ENCODE results near the gene ADAMTS12. TPM values are rescaled to one million over a fixed set of nuclear protein-coding genes. Genes with fewer than 3 reads are reported as not detected.
"Not testable (repeated sequence)": the region's sequence is repeated elsewhere in the genome, so short reads cannot be mapped to it uniquely, and the experiment has no call there.

Gene ADAMTS12
- total RNA-seq, 1 donor from 2014 or later = 0.52 TPM

DNA sequence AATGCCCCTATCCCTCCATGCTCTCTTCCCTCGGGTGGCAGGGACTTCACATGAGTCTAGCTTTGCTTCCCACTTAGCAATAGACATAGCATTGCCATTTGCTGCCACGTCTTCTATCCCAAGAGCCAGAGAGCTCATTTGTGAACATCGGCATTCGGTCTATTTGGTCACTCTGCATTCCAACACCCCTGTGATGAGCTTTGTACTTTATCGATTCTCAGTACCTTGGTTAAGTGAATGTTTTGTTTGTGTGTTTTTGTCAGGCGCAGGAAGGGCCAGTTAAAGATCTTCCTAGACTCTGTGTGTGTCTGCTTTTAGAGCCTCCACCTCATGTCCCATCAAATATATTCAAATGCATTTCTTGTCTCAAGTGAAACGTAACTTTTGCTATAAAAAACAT is 309.4 kb downstream of the ADAMTS12 start:
- ATAC-seq = no peak

DNA sequence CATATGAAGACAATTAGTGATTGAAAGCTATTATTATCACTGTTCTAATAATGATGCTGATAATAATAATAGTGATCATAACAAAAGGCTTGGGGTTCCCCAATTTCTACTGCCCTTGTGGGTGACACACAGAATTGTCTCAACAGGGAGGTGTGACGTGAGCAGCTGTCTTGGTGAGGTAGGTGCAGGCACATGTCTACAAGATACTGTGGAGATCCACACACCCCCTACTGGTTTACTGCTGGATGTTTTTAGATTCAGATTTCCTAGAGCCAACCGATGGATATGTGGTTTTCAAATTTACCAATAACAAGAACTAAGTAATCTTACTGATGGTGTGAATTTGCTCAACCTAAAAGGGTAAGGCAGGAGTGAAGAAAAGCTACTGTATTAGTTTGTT is 312.0 kb downstream of the ADAMTS12 start:
- no peak for ATAC-seq

DNA sequence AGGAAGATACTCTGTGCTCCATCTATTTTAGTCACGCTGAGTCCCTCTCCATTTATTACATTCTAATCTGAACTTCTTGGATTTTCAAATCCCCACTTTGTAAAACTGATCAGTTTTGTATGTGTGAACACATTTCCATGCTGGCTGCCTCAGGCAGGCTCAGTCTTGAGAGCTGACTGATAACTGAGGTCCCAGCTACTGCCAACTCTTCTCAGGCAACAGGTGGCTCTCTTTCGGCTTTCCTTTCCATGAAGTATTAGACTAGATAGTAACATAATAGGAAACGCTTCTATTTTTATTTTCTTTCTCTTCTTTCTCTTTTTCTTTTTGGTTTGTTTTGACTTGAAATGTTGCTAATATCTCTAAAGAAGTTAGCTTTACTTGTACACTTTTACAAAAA is 312.6 kb downstream of the ADAMTS12 start:
- ATAC-seq = no peak

DNA sequence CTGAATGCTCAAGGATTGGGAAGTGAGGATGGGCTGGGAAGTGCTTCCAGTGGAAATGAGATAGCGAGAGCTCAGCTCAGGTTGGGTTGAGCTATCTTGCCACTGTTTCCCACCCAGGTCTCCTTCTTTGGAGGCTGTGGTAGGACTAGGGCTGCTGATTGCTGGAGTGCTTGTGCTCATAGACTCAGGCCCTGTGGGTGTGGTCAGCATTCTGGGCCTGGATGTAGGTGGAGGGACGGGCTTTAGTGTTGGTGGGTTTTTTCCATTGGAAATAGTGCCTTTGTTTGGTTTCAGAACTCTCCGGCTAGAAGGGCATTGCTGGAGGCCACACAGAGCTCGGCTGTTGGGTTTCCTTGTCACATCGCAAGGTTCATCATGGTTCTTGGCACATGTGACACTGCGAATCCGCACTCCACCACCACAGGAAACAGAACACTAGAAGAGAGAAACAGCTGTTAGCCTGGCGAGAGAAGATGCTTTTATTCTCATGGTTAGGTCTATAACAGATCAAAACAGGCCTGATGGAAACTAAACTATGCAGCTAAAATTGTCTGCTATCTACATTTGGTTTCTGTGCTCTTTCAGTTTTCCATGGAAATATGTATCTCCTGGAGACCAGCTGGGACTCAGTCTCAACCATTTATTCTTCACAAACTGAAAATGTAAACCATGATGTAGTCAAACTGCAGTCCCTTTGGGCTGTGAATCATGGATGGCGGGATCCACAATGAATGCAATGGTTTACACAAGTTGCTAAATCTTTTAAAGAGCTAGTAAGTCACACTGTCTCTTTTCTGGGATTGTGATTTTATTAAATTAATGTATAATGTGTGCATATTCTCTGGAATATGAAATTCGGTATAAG is 314.8 kb downstream of the ADAMTS12 start:
- ATAC-seq = no peak

DNA sequence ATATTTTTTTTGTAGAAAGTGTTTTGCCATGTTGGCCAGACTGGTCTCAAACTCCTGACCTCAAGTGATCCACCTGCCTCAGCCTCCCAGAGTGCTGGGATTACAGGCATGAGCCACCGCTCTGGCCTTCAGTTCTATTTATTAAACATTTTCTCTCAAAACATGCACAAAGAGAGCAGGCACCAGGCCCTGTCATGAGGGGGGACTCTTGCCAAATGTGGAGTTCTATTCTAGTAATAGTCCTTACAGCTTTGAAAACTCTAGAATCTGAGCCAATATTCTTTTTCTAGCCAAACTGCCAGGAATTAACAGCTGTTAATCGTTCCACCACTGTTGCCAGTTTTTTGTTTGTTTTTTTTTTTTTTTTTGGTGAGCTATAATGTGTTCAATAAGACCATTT is 326.5 kb downstream of the ADAMTS12 start:
- ATAC-seq = no peak

DNA sequence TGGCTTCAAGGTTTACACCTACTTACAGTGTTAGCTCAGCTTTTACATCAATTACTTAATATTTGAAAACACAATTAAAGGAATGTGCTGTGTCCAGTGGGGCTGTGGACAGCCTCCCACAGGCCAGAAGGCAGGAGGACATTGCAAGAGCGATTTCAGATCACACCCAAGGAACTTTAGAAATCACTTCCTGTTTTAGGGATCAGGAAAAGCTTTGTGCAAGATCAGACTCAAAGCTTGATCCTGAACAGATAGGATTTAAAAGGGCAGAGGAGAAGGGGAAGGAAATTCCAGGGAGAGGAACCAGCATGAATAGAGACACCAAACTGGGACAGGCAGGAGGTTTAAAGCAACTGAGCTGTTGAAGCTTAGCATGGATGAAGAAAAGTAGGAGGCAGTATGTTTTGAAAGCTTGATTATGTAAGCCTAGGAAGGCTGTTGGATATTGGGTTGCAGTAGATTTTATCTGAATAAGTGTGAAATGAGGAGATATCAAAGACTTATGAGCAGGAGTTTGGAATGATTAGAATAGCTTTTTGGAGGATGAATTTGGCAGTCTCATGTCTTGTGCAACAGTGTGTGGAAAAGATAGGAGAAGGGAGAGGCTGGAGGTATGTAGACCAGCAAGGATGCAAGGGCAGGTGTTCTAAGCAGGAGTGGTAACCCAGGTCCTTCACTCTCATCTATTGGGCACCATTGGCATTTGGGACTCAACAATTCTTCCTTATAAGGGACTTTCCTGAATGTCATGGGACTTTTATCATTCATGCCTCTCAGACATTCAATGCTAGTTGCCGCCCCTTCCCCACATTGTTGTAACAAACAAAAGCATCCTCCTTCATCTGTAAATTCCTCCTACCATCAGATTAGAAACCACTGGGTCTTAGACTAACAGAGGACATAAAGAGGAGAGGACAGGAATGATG is 327.5 kb downstream of the ADAMTS12 start:
- ATAC-seq = no peak

DNA sequence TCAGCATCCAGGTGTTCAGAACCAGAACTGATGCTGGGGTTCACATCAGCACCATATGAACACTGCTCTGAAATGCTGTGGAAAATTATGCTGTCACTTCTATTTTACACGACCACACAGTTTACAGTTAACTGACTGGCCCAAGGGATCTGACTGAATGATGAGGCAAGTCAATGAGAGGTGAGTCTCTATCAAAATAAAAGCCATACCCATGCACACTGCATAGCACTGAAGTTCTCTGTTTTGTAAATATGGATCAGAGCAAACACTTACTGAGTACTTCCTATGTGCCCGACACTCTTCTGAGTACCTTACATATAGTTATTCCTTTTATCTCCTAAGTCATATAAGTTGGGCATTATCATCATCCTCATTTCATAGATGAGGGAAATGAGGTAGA is 328.3 kb downstream of the ADAMTS12 start:
- ATAC-seq = no peak

DNA sequence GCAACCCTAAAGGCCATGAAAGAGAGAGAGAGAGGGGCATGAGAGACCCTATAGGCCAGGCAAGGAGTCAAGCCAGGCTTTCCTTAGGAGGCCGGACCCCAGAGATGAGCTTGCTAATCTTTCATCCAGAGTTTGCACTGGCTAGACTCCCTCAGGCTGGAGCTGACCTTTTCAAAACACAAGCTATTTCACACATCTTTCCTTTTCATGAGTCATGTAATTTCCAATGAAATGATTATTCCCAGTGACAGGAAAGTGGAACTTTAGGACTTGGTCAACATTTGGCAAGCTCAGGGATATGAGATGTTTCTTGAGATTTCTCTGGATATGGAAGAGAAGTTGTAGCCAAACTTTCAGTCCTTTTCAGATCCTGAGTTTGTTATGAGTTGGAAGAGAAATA is 333.3 kb downstream of the ADAMTS12 start:
- no peak for ATAC-seq

DNA sequence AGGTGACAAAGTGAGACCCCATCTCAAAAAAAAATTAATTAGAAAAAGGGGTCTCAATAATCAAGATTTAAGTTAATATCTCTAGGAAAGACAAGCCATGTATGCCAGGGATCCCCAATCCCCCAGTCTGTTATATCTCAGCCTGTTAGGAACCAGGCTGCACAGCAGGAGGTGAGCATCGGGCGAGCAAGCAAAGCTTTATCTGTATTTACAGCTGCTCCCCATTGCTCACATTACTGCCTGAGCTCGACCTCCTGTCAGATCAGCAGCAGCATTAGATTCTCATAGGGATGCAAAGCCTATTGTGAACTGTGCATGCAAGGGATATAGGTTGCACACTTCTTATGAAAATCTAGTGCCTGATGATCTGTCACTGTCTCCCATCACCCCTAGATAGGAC is 334.2 kb downstream of the ADAMTS12 start:
- no peak for ATAC-seq

DNA sequence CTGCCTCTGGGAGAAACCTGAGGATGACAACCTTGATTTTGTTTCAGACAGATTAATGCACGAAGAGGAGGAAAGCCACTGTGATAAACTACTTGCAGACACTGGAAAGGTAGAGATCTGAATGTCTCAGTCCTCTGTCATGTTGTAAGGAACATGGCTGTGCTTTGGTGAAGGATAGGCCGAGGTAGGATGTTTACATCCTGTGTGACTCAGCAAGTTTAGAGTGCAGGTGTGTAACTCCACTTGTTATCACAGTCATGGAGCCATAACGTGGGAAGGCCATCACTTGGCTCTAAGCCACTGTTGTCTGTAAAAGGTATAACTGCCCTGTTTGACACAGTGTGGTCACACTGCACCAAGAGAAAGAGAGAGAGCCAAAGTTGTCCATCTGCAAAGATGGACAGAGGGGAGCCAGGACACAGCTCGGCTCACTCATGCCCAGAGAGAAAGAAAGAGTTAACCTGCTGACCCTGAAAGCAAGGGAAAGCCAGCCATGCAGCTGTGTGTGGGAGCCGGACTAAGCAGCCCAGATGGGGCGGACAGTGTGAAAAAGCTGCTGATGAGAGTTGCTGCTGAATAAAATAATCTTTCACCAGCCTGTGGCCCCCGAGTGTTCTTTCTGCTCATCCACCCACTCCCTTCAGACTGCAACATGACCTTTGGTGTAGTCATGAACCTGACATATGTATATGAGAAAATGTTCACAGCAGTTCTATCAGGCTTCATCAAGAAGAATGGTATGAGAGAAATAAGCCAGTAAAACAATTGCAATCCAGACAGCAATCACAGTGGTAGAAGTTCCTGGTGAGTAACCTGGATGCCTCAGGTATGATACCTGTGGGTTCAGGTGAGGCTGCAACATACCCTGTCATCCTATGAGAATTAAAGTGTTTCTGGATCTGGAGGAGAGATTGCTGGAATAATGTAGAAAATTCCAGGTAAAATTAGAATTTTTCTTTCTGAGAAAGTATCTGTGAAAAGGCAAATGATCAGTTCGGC is 335.2 kb downstream of the ADAMTS12 start:
- no peak for ATAC-seq

DNA sequence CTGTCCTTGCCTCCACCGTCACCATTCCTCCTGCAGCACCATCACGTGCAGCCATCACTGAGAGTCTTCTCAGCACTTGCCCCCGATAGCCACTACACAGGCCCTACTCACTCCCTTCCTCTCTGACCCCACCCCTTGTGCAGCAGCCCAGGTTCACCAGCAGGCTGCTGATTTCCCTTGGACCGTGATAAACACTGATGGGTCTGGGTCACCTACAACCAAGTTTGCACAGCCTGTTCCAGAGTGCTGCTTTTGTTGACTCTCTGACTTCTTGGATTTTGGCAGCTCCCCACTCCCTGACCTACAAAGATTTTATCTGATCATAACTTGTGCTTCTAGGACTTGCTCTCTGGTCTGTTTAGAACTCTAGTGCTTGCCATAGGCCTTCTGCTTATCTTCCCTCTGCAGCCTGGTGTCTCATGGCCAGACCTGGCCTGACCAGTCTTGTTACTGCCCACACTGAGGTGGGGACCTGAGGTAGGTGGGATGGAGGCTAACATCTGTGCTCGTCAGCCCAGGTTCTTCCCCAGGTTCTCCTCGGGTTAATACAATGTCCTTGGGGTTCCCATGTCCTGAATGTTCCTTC is 341.7 kb downstream of the ADAMTS12 start:
- no peak for ATAC-seq

DNA sequence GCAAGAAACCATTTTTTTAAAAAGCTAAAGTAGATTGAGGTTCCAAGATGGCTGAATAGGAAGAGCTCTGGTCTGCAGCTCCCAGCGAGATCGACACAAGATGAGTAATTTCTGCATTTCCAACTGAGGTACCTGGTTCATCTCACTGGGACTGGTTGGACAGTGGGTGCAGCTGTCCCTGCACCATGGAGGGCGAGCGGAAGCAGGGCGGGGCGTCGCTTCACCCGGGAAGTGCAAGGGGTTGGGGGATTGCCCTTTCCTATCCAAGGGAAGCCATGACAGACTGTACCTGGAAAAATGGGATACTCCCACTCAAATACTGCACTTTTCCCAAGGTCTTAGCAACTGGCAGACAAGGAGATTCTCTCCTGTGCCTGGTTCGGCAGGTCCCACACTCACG is 352.0 kb downstream of the ADAMTS12 start:
- ATAC-seq = not testable (repeated sequence)

DNA sequence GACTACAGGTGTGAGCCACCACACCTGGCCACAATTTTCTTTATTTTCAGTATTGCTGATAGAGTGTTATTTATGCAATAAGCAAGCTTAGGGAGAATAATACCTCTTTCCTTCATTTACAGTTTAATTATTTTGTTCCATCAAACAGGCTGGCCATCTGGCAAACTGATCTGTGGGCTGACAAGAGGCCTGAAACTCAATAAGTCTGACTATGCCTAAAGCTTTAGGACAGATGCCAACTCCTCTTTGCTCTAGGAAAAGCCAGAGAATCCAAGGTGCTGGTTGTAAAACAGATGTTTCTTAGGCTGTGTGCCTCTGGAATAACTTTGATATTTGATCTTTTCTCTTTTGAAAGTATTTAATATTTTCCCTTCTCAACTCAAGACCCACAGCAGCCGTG is 352.6 kb downstream of the ADAMTS12 start:
- ATAC-seq = no peak

DNA sequence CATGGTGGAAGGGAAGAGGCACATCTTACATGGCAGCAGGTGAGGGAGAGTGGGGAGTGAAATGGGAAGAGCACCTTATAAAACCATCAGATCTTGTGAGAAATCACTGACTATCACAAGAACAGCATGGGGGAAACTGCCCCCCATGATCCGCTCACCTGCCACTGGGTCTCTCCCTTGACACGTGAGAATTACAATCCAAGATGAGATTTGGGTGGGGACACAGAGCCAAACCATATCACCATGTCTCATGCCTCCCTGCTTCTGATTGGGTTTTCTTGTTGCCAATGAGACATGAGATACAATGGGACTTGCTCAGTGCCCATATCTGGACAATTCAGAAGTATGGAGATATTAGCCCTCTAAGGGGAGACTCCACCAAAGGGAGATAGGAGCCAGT is 353.6 kb downstream of the ADAMTS12 start:
- no peak for ATAC-seq

DNA sequence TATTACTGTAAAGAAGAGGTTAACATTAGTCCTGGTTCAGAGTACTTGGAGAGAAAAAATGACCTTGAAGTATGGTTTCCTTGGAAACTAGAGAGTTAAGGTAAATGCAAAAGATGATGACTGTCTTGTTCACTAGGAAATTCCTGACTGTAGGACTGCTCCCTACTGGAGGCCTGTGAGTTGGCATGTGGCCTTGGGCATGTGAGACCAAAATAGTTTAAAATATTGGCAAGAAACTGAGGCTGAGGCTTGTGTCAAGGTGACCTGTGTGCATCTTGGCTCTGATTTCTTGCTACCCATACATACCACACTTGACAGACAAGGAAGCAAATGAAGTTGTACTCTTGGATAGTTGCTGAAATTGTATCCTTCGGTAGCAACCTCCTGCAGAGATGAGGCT is 354.6 kb downstream of the ADAMTS12 start:
- no peak for ATAC-seq

DNA sequence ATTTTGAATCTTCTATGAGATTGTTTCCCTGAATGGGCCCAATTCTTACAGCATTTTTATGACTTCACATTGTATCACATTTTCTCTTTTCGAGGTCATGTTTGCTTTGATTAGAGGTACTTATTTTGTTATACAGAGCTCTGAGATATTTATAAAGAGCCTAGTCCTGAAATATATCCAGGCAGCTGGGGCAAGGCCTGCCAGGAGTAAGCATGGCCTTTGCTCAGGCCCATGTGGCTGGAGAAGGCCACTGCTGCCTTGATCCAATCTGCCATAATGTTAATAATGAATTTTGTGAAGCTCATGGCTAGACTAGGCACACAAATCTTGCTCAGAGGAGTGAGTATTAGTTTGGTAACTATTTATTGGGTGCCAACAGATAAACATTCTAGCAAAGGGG is 355.0 kb downstream of the ADAMTS12 start:
- ATAC-seq = no peak

DNA sequence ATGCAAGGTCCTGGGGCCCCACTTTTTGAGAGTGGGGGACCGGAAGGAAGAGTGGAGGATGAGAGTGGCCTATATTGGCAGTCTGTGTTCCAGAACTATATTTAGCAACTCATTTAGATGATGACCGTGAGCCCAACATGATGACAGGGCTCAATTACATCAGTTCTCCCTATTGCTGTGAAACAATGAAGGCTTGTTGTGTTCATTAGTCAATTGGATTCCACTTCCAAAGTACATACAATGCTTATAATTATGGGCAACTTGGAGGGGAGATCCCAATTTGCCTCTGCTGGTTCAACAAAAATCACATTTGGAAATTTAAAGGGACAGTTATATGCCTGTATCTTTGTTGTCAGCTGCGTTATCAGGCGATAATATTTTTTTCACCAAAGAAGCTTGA is 360.0 kb downstream of the ADAMTS12 start:
- no peak for ATAC-seq

DNA sequence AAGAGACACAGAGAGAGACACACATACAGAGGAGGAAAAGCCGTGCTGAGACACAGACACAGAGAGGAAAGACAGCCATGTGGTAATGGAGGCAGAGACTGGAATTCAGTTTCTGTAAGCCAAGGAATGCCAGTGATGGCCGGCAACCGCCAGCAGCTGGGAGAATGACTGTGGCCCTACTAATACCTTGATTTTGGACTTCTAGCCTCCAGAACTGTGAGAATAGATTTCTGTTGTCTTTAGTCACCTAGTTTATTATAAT is 360.8 kb downstream of the ADAMTS12 start:
- ATAC-seq = no peak

DNA sequence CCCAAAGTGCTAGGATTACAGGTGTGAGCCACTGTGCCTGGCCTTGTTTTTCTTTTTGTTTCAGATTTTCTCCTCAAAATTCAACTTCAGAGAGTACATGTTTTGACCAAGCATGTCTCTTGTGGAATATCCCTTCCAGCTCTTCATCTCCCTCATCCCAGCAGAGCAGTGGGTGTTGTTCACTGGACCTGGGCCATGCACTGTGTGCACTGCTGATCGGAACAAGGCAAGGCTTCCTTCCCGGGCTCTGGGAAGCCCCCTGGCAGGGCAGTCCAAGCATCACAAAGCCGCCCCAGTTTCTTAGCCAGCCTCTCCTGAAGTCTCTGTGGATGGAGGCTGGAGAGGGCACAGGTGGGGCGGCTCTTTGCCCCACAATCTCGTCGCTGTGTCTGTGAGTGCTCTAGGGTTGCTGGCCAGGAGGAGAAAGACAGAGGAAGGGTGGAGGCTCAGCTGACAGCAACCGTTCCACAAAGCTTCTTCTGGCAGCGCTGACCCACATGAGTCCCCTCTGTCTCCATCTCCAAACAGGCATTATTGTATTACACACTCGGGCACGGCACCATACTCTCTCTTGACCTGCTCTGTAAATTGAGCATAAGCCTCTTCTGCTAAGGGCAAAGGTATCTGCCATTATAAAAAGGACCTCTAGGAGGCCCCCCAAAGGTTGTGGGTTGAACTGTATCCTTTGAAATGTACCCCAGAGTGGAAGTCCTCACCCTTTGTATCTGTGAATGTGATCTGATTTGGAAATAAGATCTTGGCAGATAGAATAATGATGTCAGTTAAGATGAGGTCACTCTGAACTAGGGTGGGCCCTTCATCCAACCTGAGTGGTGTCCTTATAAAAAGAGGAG is 361.4 kb downstream of the ADAMTS12 start:
- ATAC-seq = no peak

DNA sequence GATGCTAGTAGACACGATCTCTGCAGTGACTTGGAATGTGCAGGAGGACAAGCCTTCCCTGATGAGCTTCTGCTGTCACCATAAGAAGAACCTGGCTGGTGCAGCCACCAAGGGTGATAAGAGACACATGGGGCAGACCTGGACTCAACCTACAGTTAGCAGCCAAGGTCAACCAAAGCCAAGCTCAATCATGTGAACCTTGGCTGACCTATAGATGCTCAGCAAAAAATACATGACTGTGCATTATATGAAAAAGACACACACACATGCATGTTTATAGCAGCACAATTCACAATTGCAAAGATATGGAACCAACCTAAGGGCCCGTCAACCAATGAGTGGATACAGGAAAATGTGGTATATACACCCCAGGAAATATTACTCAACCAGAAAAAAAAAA is 364.1 kb downstream of the ADAMTS12 start:
- ATAC-seq = no peak

DNA sequence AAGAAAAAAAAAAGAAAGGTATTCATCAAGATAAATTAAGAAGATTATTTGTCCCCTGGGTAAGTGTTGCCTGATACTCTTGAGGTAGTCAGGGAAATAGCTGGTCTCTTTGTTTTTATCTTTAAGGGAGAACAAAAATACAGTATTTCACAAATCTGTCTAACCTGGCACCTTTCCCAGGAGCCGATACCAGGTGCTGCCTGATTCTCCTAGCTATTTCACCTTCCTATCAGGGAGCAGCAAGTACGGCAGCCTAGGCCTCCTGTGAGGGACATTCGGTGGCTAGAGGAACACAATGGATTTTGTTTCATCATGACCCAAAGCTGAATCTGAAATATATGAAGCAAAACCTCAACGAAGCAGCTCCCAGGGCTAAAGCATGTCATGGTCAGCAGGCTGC is 365.0 kb downstream of the ADAMTS12 start:
- no peak for ATAC-seq
